AG09309 (cell line): Measurements from ENCODE around the gene TRAF2.

Source experiments
- DNase-seq: peaks from one replicate; pipeline ENCODE4 v3.0.0-alpha.2; 2010; ENCODE audit warnings: low read depth
- H3K4me3 ChIP-seq: 2 replicates; pipeline ENCODE4 v1.5.1; 2011; ENCODE audit warnings: mild to moderate bottlenecking, low read depth, low read length, moderate library complexity; ENCODE audit not compliant: control insufficient read depth
- TF ChIP-seq, protein P1 (sequence below): IDR thresholded peaks from 2 replicates; pipeline ENCODE4 v1.5.1; 2011; ENCODE audit warnings: mild to moderate bottlenecking, low read depth, low read length, inconsistent platforms; ENCODE audit not compliant: insufficient read depth, control insufficient read depth; ENCODE audit errors: missing control alignments

TRAF2 gene

DNA sequence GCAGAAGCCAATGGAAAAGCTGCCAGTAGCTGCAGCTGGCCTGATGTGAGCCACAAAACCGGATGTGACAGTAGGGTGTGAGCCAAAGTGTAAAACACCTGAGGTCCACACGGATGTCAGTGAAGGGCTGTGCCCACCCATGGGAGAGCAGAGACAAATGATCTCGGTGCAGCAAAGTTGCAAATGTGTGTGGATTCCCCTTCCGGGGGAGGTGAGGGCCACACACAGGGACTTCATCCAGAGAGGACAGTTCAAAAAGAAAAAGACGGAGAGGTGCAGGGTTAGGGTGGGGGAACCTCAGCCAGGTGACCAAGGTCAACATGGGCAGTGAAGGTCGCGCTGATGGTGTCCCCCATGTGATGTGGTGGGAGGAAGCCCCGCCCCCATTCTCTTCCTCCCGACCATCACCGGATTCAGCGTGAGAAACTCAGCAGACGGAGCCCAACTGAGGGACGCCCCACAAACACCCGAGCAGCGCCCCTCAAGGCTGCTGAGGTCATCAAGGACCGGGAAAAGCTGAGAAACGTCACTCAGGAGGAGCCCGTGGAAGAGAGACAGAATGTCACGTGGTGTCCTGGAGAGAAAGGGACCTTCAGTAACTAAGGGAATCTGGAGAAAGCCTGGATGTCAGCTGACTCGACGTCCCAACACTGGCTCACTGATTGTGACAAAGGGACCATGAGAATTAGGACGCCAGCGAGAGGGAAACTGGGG is 79.6 kb downstream of the TRAF2 start:
- TF ChIP-seq, protein P1, sequence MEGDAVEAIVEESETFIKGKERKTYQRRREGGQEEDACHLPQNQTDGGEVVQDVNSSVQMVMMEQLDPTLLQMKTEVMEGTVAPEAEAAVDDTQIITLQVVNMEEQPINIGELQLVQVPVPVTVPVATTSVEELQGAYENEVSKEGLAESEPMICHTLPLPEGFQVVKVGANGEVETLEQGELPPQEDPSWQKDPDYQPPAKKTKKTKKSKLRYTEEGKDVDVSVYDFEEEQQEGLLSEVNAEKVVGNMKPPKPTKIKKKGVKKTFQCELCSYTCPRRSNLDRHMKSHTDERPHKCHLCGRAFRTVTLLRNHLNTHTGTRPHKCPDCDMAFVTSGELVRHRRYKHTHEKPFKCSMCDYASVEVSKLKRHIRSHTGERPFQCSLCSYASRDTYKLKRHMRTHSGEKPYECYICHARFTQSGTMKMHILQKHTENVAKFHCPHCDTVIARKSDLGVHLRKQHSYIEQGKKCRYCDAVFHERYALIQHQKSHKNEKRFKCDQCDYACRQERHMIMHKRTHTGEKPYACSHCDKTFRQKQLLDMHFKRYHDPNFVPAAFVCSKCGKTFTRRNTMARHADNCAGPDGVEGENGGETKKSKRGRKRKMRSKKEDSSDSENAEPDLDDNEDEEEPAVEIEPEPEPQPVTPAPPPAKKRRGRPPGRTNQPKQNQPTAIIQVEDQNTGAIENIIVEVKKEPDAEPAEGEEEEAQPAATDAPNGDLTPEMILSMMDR, result no peak
- no peak for DNase-seq
- H3K4me3 ChIP-seq, result no peak overlapping the region

DNA sequence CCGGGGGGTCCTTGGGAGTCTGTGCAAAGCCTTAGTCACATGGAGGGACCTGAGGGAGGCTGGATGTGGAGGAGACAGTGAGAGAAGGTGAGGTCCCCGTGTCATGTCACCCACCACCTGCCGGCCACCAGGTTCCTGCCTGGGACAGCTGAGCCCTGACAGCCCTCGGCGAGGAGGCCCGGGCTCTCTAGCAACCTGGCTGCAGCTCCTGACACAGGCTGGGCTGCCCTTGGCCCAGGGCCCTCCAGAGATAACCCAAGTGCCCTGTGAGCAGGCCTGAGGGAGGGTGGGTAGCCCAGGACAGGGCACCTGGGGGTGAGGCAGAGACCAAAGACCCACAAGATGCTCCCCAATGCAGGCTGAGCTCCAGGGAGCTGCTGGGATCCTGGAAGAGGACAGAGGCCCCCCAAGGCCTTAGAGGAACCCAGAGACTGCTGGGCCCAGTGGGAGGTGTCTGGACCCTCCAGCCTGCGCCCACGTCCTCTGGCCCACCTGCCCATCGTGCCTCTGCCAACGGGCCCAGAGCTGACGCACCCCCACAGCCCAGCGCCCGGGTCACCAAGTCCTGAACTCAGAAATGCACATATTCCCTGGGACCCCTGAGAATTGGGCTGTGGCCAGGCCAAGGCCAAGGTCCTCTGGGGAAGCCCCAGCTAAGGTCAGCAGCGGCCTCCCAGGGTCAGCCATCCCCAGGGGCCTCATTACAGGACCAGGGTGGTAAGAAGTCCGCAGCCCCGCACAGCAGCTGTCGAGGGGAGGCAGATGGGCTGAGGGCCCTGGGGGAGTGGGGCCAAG is 82.2 kb downstream of the TRAF2 start:
- H3K4me3 ChIP-seq, result no peak overlapping the region
- TF ChIP-seq, protein P1, result no peak
- DNase-seq, result no peak

DNA sequence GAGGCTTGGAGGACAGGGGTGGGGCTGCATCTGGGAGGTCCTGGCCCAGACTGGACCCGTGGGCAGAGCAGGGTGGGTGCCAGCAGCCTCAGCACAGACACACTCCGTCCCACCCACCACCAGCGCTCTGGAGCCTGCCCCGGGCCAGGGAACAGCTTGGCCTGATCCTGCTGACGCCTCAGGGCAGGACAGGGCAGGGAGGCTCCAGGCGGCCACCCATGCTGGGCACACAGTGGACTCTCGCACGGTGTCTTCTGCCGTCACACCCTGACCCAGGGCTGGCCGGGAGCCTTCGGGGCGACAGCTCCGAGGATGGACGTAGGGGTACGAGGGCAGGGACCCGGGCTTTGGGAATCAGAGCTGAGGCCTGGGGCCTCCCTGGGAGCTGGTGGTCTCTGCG is 82.8 kb downstream of the TRAF2 start:
- DNase-seq, result no peak
- no peak overlapping the region for H3K4me3 ChIP-seq
- TF ChIP-seq, protein P1, result no peak

DNA sequence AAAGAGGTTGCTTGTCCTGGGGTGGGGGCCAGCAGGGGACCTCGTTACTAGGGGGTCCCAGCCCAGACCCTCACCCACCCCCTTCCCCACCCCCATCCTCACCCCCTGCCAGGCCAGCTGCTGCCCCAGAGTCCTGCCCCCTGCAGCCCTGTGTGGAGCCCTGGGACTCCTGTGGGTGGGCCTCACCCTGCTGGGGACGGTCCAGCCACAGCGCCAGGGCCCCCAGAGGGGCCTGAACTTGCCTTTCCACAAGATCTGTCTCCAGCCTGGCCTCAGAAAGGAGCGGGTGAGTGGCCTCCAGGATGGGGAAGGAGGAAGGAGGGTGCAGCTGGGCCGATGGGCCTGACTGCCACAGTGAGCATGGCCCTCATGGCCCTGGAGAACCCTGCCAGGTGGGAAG is 83.5 kb downstream of the TRAF2 start:
- no peak for DNase-seq
- TF ChIP-seq, protein P1, result no peak
- H3K4me3 ChIP-seq, result no peak overlapping the region

DNA sequence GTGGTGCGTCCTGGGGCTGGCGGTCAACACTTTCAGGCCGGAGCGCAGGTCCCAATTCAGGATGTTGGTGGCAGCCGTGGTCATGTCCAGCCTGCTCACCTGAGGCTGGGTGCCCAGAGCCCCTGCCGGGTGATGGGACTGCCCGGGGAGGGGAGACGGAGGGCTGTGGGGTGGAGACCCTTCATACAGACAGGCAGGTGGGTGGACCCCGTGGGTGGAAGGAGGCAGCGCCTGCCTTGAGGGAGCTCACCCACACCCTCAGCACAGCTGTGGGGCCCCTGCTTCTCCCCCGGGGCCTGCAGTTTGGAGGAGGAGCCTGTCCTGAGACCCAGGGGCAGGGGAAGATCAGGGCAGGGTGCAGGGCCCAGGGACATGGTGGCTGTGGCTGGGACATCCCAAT is 84.0 kb downstream of the TRAF2 start:
- DNase-seq, result no peak
- H3K4me3 ChIP-seq, result no peak overlapping the region
- TF ChIP-seq, protein P1, result no peak

DNA sequence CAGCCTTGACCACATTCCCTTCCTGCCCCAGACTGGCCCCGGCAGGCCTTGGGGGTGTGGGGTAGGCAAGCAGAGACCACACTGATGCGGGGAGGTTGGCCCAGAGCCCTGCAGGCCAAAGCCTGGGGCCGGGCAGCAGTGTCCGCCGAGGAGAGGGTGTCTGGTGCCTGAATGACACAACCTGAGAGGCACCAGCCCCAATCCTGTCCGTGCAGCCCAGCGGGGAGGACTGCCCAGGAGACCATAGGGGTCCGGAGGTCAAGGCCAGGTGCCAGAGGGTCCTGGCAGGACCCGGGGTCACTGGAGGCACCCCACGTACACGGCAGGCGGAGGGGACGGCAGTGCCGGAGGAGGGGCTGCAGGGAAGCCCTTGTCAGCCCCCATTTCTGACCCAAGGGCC is 85.4 kb downstream of the TRAF2 start:
- H3K4me3 ChIP-seq, result no peak overlapping the region
- TF ChIP-seq, protein P1, result no peak
- no peak for DNase-seq
